GM12878 (cell line): ENCODE measurements around the gene TYK2.

ENCODE experiments used
- BRCA1 ChIP-seq: IDR thresholded peaks from 2 replicates; pipeline ENCODE4 v1.6.1; 2011; ENCODE audit warnings: low read depth, low read length, improper control_type of control experiment
- CREM ChIP-seq: IDR thresholded peaks from 2 replicates; pipeline ENCODE4 v1.6.1; 2014; ENCODE audit warnings: antibody characterized with exemption, low read depth
- CTCF ChIP-seq, 3 experiments: IDR thresholded peaks in 2 of 3; conservative IDR thresholded peaks in 1 of 3; 2 replicates each; pipeline ENCODE4 v1.5.1; 2011; ENCODE audit warnings: low read depth in 3 of 3, low read length in 3 of 3, mild to moderate bottlenecking in 3 of 3, control low read depth in 2 of 3, moderate library complexity in 2 of 3, inconsistent platforms in 1 of 3, mixed read lengths in 1 of 3; ENCODE audit not compliant: control insufficient read depth in 2 of 3, insufficient read depth in 1 of 3; ENCODE audit errors: extremely low read depth in 1 of 3
- FOS ChIP-seq: IDR thresholded peaks from 3 replicates; pipeline ENCODE4 v1.6.1; 2011; ENCODE audit warnings: borderline replicate concordance; ENCODE audit not compliant: insufficient read length; ENCODE audit errors: extremely low read depth
- HDGF ChIP-seq: fragments of 450-650 bp; IDR thresholded peaks from 2 replicates; pipeline ENCODE4 v1.6.1; 2016; ENCODE audit warnings: antibody characterized with exemption
- JUND ChIP-seq: IDR thresholded peaks from 2 replicates; pipeline ENCODE4 v1.6.1; 2012; ENCODE audit warnings: low read depth, mild to moderate bottlenecking, low read length, improper control_type of control experiment, moderate library complexity
- POLR2A ChIP-seq: IDR thresholded peaks from 2 replicates; pipeline ENCODE4 v1.6.1; 2011; ENCODE audit warnings: low read depth, mild to moderate bottlenecking, low read length
- SRF ChIP-seq, 2 experiments: IDR thresholded peaks; 2 replicates each; pipeline ENCODE4 v1.6.1; 2011; ENCODE audit warnings: low read depth in 2 of 2, low read length in 2 of 2, mild to moderate bottlenecking in 1 of 2, moderate library complexity in 1 of 2
- TAF1 ChIP-seq: IDR thresholded peaks from 2 replicates; pipeline ENCODE4 v1.6.1; 2011; ENCODE audit warnings: mild to moderate bottlenecking, low read depth, low read length, borderline replicate concordance
- ZBTB33 ChIP-seq: fragments of 450-650 bp; IDR thresholded peaks from 2 replicates; pipeline ENCODE4 v1.6.1; 2017; ENCODE audit warnings: mild to moderate bottlenecking
- TF ChIP-seq, protein P1 (sequence below): IDR thresholded peaks from 2 replicates; pipeline ENCODE4 v1.6.1; 2012; ENCODE audit warnings: low read depth, low read length, improper control_type of control experiment
- TF ChIP-seq, protein P2 (sequence below): IDR thresholded peaks from 2 replicates; pipeline ENCODE4 v1.6.1; 2012; ENCODE audit warnings: mild to moderate bottlenecking, low read depth, low read length
- TF ChIP-seq, protein P3 (sequence below): fragments of 450-650 bp; IDR thresholded peaks from 2 replicates; pipeline ENCODE4 v1.6.1; 2017; ENCODE audit warnings: mild to moderate bottlenecking, moderate library complexity

GRCh38 chr19:10374931-10375330 lies 5.4 kb downstream of the TYK2 start:
- TF ChIP-seq CTCF (IDR thresholded peaks at IDR 0.05 in 2 of 3, conservative IDR thresholded peaks at IDR 0.05 in 1 of 3; ENCODE audit: control insufficient read depth in 2 of 3, extremely low read depth in 1 of 3, insufficient read depth in 1 of 3, low read depth in 3 of 3, low read length in 3 of 3) (no peak), FOS (no peak), POLR2A (no peak), CREM (no peak), HDGF (no peak), SRF (IDR thresholded peaks at IDR 0.05; ENCODE audit: low read depth in 2 of 2, low read length in 2 of 2) (no peak), TAF1 (no peak), JUND (no peak), BRCA1 (no peak), ZBTB33 (no peak)
- TF ChIP-seq, protein P1, sequence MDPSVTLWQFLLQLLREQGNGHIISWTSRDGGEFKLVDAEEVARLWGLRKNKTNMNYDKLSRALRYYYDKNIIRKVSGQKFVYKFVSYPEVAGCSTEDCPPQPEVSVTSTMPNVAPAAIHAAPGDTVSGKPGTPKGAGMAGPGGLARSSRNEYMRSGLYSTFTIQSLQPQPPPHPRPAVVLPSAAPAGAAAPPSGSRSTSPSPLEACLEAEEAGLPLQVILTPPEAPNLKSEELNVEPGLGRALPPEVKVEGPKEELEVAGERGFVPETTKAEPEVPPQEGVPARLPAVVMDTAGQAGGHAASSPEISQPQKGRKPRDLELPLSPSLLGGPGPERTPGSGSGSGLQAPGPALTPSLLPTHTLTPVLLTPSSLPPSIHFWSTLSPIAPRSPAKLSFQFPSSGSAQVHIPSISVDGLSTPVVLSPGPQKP = no peak
- TF ChIP-seq, protein P2, sequence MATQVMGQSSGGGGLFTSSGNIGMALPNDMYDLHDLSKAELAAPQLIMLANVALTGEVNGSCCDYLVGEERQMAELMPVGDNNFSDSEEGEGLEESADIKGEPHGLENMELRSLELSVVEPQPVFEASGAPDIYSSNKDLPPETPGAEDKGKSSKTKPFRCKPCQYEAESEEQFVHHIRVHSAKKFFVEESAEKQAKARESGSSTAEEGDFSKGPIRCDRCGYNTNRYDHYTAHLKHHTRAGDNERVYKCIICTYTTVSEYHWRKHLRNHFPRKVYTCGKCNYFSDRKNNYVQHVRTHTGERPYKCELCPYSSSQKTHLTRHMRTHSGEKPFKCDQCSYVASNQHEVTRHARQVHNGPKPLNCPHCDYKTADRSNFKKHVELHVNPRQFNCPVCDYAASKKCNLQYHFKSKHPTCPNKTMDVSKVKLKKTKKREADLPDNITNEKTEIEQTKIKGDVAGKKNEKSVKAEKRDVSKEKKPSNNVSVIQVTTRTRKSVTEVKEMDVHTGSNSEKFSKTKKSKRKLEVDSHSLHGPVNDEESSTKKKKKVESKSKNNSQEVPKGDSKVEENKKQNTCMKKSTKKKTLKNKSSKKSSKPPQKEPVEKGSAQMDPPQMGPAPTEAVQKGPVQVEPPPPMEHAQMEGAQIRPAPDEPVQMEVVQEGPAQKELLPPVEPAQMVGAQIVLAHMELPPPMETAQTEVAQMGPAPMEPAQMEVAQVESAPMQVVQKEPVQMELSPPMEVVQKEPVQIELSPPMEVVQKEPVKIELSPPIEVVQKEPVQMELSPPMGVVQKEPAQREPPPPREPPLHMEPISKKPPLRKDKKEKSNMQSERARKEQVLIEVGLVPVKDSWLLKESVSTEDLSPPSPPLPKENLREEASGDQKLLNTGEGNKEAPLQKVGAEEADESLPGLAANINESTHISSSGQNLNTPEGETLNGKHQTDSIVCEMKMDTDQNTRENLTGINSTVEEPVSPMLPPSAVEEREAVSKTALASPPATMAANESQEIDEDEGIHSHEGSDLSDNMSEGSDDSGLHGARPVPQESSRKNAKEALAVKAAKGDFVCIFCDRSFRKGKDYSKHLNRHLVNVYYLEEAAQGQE = no peak
- TF ChIP-seq, protein P3, sequence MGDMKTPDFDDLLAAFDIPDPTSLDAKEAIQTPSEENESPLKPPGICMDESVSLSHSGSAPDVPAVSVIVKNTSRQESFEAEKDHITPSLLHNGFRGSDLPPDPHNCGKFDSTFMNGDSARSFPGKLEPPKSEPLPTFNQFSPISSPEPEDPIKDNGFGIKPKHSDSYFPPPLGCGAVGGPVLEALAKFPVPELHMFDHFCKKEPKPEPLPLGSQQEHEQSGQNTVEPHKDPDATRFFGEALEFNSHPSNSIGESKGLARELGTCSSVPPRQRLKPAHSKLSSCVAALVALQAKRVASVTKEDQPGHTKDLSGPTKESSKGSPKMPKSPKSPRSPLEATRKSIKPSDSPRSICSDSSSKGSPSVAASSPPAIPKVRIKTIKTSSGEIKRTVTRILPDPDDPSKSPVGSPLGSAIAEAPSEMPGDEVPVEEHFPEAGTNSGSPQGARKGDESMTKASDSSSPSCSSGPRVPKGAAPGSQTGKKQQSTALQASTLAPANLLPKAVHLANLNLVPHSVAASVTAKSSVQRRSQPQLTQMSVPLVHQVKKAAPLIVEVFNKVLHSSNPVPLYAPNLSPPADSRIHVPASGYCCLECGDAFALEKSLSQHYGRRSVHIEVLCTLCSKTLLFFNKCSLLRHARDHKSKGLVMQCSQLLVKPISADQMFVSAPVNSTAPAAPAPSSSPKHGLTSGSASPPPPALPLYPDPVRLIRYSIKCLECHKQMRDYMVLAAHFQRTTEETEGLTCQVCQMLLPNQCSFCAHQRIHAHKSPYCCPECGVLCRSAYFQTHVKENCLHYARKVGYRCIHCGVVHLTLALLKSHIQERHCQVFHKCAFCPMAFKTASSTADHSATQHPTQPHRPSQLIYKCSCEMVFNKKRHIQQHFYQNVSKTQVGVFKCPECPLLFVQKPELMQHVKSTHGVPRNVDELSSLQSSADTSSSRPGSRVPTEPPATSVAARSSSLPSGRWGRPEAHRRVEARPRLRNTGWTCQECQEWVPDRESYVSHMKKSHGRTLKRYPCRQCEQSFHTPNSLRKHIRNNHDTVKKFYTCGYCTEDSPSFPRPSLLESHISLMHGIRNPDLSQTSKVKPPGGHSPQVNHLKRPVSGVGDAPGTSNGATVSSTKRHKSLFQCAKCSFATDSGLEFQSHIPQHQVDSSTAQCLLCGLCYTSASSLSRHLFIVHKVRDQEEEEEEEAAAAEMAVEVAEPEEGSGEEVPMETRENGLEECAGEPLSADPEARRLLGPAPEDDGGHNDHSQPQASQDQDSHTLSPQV = no peak
